SK-N-SH (cell line): Measurements from ENCODE around the gene SCUBE3. TPM values are rescaled to one million over a fixed set of nuclear protein-coding genes. Genes with fewer than 3 reads are reported as not detected.

Source experiments
- CTCF ChIA-PET: fragments of 300-600, 350-600 bp; formaldehyde crosslinking; extraction: SDS; loops from one replicate; lab custom pipeline; 2021; lab: Yijun Ruan, JAX
- POLR2A ChIA-PET: fragments of 350-600 bp; sonication (Branson Sonifier 250); formaldehyde crosslinking; extraction: SDS; loops from one replicate; lab custom pipeline; 2020; ENCODE audit warnings: antibody characterized with exemption, inconsistent platforms; lab: Yijun Ruan, JAX
- DNase-seq: peaks from one replicate; pipeline ENCODE4 v3.0.0; 2012
- H2AFZ ChIP-seq: fragments of 200-600 bp; sonication (generic); 2 replicates; pipeline ENCODE4 v1.8.1; 2016; ENCODE audit warnings: antibody characterized with exemption, mild to moderate bottlenecking, low read depth
- H3F3A ChIP-seq: fragments of 200-600 bp; sonication (generic); replicated peaks from 2 replicates; pipeline ENCODE3; 2016; ENCODE audit warnings: antibody characterized with exemption, mild to moderate bottlenecking; ENCODE audit not compliant: insufficient read depth
- H3K27ac ChIP-seq, 2 experiments: fragments of 200-500 bp in 1 of 2; fragments of 200-600 bp in 1 of 2; sonication (Bioruptor generic) in 1 of 2; sonication (generic), shearing (Covaris generic) in 1 of 2; 2 replicates each; pipeline versions ENCODE4 v1.5.1 to v1.6.1; 2014 to 2016; ENCODE audit warnings: low read depth in 2 of 2, inconsistent platforms in 1 of 2, low read length in 1 of 2, mild to moderate bottlenecking in 1 of 2, mixed read lengths in 1 of 2
- H3K27me3 ChIP-seq: fragments of 200-600 bp; sonication (generic), shearing (Covaris generic); 2 replicates; pipeline ENCODE4 v1.6.1; 2016; ENCODE audit warnings: mixed run types; ENCODE audit not compliant: insufficient read depth
- H3K36me3 ChIP-seq, 2 experiments: fragments of 200-500 bp in 1 of 2; fragments of 200-600 bp in 1 of 2; sonication (Bioruptor generic) in 1 of 2; sonication (generic) in 1 of 2; replicated peaks in 1 of 2; 2 replicates each; pipeline versions ENCODE3 to v1.5.1; 2014 to 2016; ENCODE audit warnings: low read length in 1 of 2, mild to moderate bottlenecking in 1 of 2; ENCODE audit not compliant: insufficient read depth in 2 of 2, control insufficient read depth in 1 of 2
- H3K4me1 ChIP-seq, 2 experiments: fragments of 200-500 bp in 1 of 2; fragments of 200-600 bp in 1 of 2; sonication (Bioruptor generic) in 1 of 2; sonication (generic), shearing (Covaris generic) in 1 of 2; 2 replicates each; pipeline versions ENCODE4 v1.5.1 to v1.6.1; 2014 to 2016; ENCODE audit warnings: low read depth in 1 of 2, low read length in 1 of 2, mixed run types in 1 of 2; ENCODE audit not compliant: insufficient read depth in 2 of 2, control insufficient read depth in 1 of 2
- H3K4me2 ChIP-seq: fragments of 200-600 bp; sonication (generic), shearing (Covaris generic); 2 replicates; pipeline ENCODE4 v1.6.1; 2017; ENCODE audit warnings: mixed run types
- H3K4me3 ChIP-seq, 2 experiments: fragments of 200-500 bp in 1 of 2; fragments of 200-600 bp in 1 of 2; sonication (Bioruptor generic) in 1 of 2; sonication (generic), shearing (Covaris generic) in 1 of 2; 2 replicates each; pipeline versions ENCODE4 v1.5.1 to v1.8.1; 2014 to 2016; ENCODE audit warnings: low read depth in 2 of 2, inconsistent platforms in 1 of 2, low read length in 1 of 2, mild to moderate bottlenecking in 1 of 2, mixed read lengths in 1 of 2, moderate library complexity in 1 of 2
- H3K79me2 ChIP-seq: fragments of 200-600 bp; sonication (generic); 2 replicates; pipeline ENCODE4 v1.8.1; 2017; ENCODE audit warnings: mild to moderate bottlenecking; ENCODE audit not compliant: insufficient read depth
- H3K9ac ChIP-seq: fragments of 200-600 bp; sonication (generic); 2 replicates; pipeline ENCODE4 v1.6.1; 2017; ENCODE audit warnings: mixed run types
- H3K9me2 ChIP-seq: fragments of 200-600 bp; sonication (generic); 2 replicates; pipeline ENCODE4 v1.6.1; 2017; ENCODE audit warnings: mixed run types
- H3K9me3 ChIP-seq: fragments of 200-600 bp; sonication (generic); 2 replicates; pipeline ENCODE4 v1.6.1; 2017; ENCODE audit warnings: mixed run types, mild to moderate bottlenecking, moderate library complexity
- H4K20me1 ChIP-seq: fragments of 200-600 bp; sonication (generic); 2 replicates; pipeline ENCODE4 v1.6.1; 2017; ENCODE audit warnings: mild to moderate bottlenecking, mixed run types; ENCODE audit not compliant: insufficient read depth
- ELF1 ChIP-seq: IDR thresholded peaks from 2 replicates; pipeline ENCODE4 v1.4.0; 2012
- EP300 ChIP-seq, 2 experiments: IDR thresholded peaks; 2 replicates each; pipeline versions ENCODE4 v1.4.0 to v1.6.1; 2012; ENCODE audit warnings: borderline replicate concordance in 1 of 2, low read depth in 1 of 2, low read length in 1 of 2
- EZH2phosphoT487 ChIP-seq: fragments of 200-600 bp; sonication (generic); IDR thresholded peaks from 2 replicates; pipeline ENCODE4 v1.6.1; 2017; ENCODE audit warnings: low read depth, mixed run types, mild to moderate bottlenecking, antibody characterized with exemption, moderate library complexity, borderline replicate concordance
- FOSL2 ChIP-seq: IDR thresholded peaks from 2 replicates; pipeline ENCODE4 v1.4.0; 2012; ENCODE audit warnings: low read depth, mild to moderate bottlenecking, moderate library complexity, borderline replicate concordance
- GABPA ChIP-seq: IDR thresholded peaks from 2 replicates; pipeline ENCODE4 v1.4.0; 2012; ENCODE audit warnings: low read depth, mild to moderate bottlenecking
- GATA2 ChIP-seq: sonication (generic); formaldehyde crosslinking; IDR thresholded peaks from 2 replicates; pipeline ENCODE4 v1.5.0; 2020; ENCODE audit warnings: mild to moderate bottlenecking, missing genetic modification reagents
- IRF3 ChIP-seq: fragments of 150-350 bp; IDR thresholded peaks from 2 replicates; pipeline ENCODE4 v1.6.1; 2016; ENCODE audit warnings: mild to moderate bottlenecking, low read depth, low read length
- MAX ChIP-seq: IDR thresholded peaks from 2 replicates; pipeline ENCODE4 v1.4.0; 2012; ENCODE audit warnings: low read depth
- MXI1 ChIP-seq: IDR thresholded peaks from 2 replicates; pipeline ENCODE4 v1.6.1; 2012; ENCODE audit warnings: mild to moderate bottlenecking, low read depth, low read length, improper control_type of control experiment
- PBX3 ChIP-seq: IDR thresholded peaks from 2 replicates; pipeline ENCODE4; 2012
- REST ChIP-seq: IDR thresholded peaks from 2 replicates; pipeline ENCODE4 v1.6.1; 2012; ENCODE audit warnings: mild to moderate bottlenecking, low read depth, low read length, moderate library complexity
- RFX5 ChIP-seq: IDR thresholded peaks from 2 replicates; pipeline ENCODE4 v1.6.1; 2012; ENCODE audit warnings: mild to moderate bottlenecking, improper control_type of control experiment, low read length
- RXRA ChIP-seq: IDR thresholded peaks from 2 replicates; pipeline ENCODE4 v1.4.0; 2012; ENCODE audit warnings: low read depth, mild to moderate bottlenecking, borderline replicate concordance
- SIN3A ChIP-seq: IDR thresholded peaks from 2 replicates; pipeline ENCODE4 v1.6.1; 2012; ENCODE audit warnings: low read depth, mild to moderate bottlenecking, low read length, moderate library complexity, borderline replicate concordance
- SMC3 ChIP-seq: IDR thresholded peaks from 2 replicates; pipeline ENCODE4 v1.6.1; 2012; ENCODE audit warnings: low read depth, low read length, improper control_type of control experiment
- TEAD4 ChIP-seq: IDR thresholded peaks from 2 replicates; pipeline ENCODE4 v1.4.0; 2012; ENCODE audit warnings: mild to moderate bottlenecking, borderline replicate concordance; ENCODE audit not compliant: insufficient read depth
- USF1 ChIP-seq: IDR thresholded peaks from 2 replicates; pipeline ENCODE4 v1.4.0; 2012; ENCODE audit warnings: low read depth, borderline replicate concordance
- USF2 ChIP-seq: fragments of 150-350 bp; IDR thresholded peaks from 2 replicates; pipeline ENCODE4 v1.6.1; 2017; ENCODE audit warnings: antibody characterized with exemption, low read length, low read depth, borderline replicate concordance
- WGBS: methylation state at CpG from one replicate; pipeline ENCODE4 v1.1.6; 2017; ENCODE audit warnings: low lambda C conversion rate; 5-methylcytosine and 5-hydroxymethylcytosine counted together
- polyA plus RNA-seq, 3 experiments: library from polyadenylated mRNA; depleted of rRNA; stranded (reverse); fragments of >200 nt; gene quantifications; 2 replicates each; pipeline ENCODE4 v1.2.3, GENCODE V29; 2012

Gene SCUBE3
- polyA plus RNA-seq, 1 of the 3 experiments (the other 2 are of a cell fraction), result 2.0 TPM

- Histone ChIP-seq H3K4me3 (no peak overlapping the region), H3K4me1 (peaks cover 11 to 14% of the 10 kb centered on the region in 2 experiments), H3K27ac (no peak overlapping the region), H3K4me2 (no peak overlapping the region), H3K27me3 (no peaks in the 10 kb centered on the region), H4K20me1 (no peaks in the 10 kb centered on the region), H3K9me3 (no peaks in the 10 kb centered on the region), H3F3A (peaks cover 6% of the 10 kb centered on the region), H3K9me2 (no peaks in the 10 kb centered on the region), H3K36me3 (peaks cover 7 to 10% of the 10 kb centered on the region in 2 experiments), H3K79me2 (peaks cover 61% of the 10 kb centered on the region), H2AFZ (no peak overlapping the region), H3K9ac (no peak overlapping the region)
- no peak for TF ChIP-seq USF1
- TF ChIP-seq RFX5, result no peak
- no peak for TF ChIP-seq EZH2phosphoT487
- no peak for TF ChIP-seq FOSL2
- no peak for TF ChIP-seq MXI1
- TF ChIP-seq GATA2 (CRISPR knock-in tag), result no peak
- no peak for TF ChIP-seq PBX3
- TF ChIP-seq EP300 (IDR thresholded peaks at IDR 0.05; ENCODE audit: borderline replicate concordance in 1 of 2, low read depth in 1 of 2, low read length in 1 of 2), result no peak
- no peak for TF ChIP-seq IRF3
- TF ChIP-seq TEAD4, result no peak
- TF ChIP-seq ELF1, result no peak
- no peak for TF ChIP-seq SMC3
- TF ChIP-seq GABPA, result no peak
- no peak for TF ChIP-seq RXRA
- TF ChIP-seq SIN3A, result no peak
- no peak for TF ChIP-seq REST
- TF ChIP-seq USF2, result no peak
- no peak for TF ChIP-seq MAX
- 83% methylated on average over 1 of the region's 1 CpG for WGBS
- no peak for DNase-seq
- CTCF ChIA-PET, result interaction anchor here (4.9 kb wide), 1 partner anchor 12 kb away, joined by 37 read pairs; no protein-coding TSS in a partner anchor
- POLR2A ChIA-PET, result no interaction called here
These were observed 39.5 kb downstream of the SCUBE3 start for GRCh38 chr6:35253249-35253648.
